H7 (cell line): Measurements from ENCODE around the gene TRIM56. TPM values are rescaled to one million over a fixed set of nuclear protein-coding genes. Genes with fewer than 3 reads are reported as not detected.
"Not testable (repeated sequence)": the region's sequence is repeated elsewhere in the genome, so short reads cannot be mapped to it uniquely, and the experiment has no call there.

ENCODE experiments used
- DNase-seq: peaks from one replicate; pipeline ENCODE4 v3.0.0; 2012
- H3K27me3 ChIP-seq: 2 replicates; pipeline ENCODE4 v1.6.0; 2011; ENCODE audit warnings: mild to moderate bottlenecking, low read length; ENCODE audit not compliant: control insufficient read depth, insufficient read depth
- H3K36me3 ChIP-seq: replicated peaks from 2 replicates; pipeline ENCODE4 v1.5.1; 2011; ENCODE audit warnings: low read length; ENCODE audit not compliant: control insufficient read depth, insufficient read depth
- H3K4me3 ChIP-seq: 2 replicates; pipeline ENCODE4 v1.5.1; 2011; ENCODE audit warnings: low read depth, mild to moderate bottlenecking, control low read depth, low read length, moderate library complexity; ENCODE audit not compliant: insufficient read depth
- total RNA-seq: library from RNA; depleted of rRNA; stranded (reverse); fragments of >200 nt; shearing (Covaris generic); gene quantifications from 2 replicates; pipeline ENCODE4 v1.2.3, GENCODE V29; 2014; rRNA removed

The TRIM56 gene
- total RNA-seq: 6.1 and 8.9 TPM in 2 replicates

GRCh38 chr7:101085162-101085964 lies at the start of gene TRIM56:
TRIM56 (plus strand) TSS chr7:101085481; CDS start chr7:101087313, 1,832 bp downstream.
- DNase-seq: peak; percentile 95
- no peaks in the 10 kb centered on the region for H3K27me3 ChIP-seq

GRCh38 chr7:101035941-101036340 lies 49.3 kb upstream of the TRIM56 start:
- H3K4me3 ChIP-seq: no peak overlapping the region
- DNase-seq: no peak
- H3K27me3 ChIP-seq: no peaks in the 10 kb centered on the region
- H3K36me3 ChIP-seq: no peaks in the 10 kb centered on the region

More at GRCh38 chr7:101085162-101085964, at the start of gene TRIM56:
- H3K4me3 ChIP-seq: peak within 1 kb of the TSS; percentile 70
- H3K36me3 ChIP-seq: peaks cover 3% of the 10 kb centered on the region

- not testable (repeated sequence) for H3K36me3 ChIP-seq, DNase-seq, H3K4me3 ChIP-seq, H3K27me3 ChIP-seq
Measured at GRCh38 chr7:101041283-101041682, 44.0 kb upstream of the TRIM56 start.

- no peak overlapping the region for H3K4me3 ChIP-seq
- H3K27me3 ChIP-seq: peaks cover 4% of the 10 kb centered on the region; the same call in 1 of the 2 replicates
- H3K36me3 ChIP-seq: no peaks in the 10 kb centered on the region
- peak; percentile 74 for DNase-seq
Measured at GRCh38 chr7:101058355-101058754, 26.9 kb upstream of the TRIM56 start.

- H3K36me3 ChIP-seq: no peaks in the 10 kb centered on the region
- H3K4me3 ChIP-seq: no peak overlapping the region
- no peak for DNase-seq
- H3K27me3 ChIP-seq: peaks cover 4% of the 10 kb centered on the region; the same call in 1 of the 2 replicates
Measured at GRCh38 chr7:101059620-101059942, 25.7 kb upstream of the TRIM56 start.

GRCh38 chr7:101060992-101061391 lies 24.3 kb upstream of the TRIM56 start:
- no peak overlapping the region for H3K4me3 ChIP-seq
- H3K27me3 ChIP-seq: peaks cover 2% of the 10 kb centered on the region; the same call in 1 of the 2 replicates
- no peak for DNase-seq
- H3K36me3 ChIP-seq: no peaks in the 10 kb centered on the region

- not testable (repeated sequence) for H3K36me3 ChIP-seq, H3K27me3 ChIP-seq, H3K4me3 ChIP-seq, DNase-seq
Measured at GRCh38 chr7:101064176-101064550, 21.1 kb upstream of the TRIM56 start.

GRCh38 chr7:101065162-101065561 lies 20.1 kb upstream of the TRIM56 start:
- not testable (repeated sequence) for DNase-seq, H3K4me3 ChIP-seq, H3K36me3 ChIP-seq, H3K27me3 ChIP-seq

- no peaks in the 10 kb centered on the region for H3K27me3 ChIP-seq
- no peak overlapping the region for H3K4me3 ChIP-seq
- no peak for DNase-seq
- no peaks in the 10 kb centered on the region for H3K36me3 ChIP-seq
Measured at GRCh38 chr7:101066141-101066832, 19.0 kb upstream of the TRIM56 start.

- Histone ChIP-seq H3K36me3 (no peaks in the 10 kb centered on the region), H3K27me3 (no peaks in the 10 kb centered on the region)
- no peak for DNase-seq
Measured at GRCh38 chr7:101066833-101067177, 18.5 kb upstream of the TRIM56 start.

GRCh38 chr7:101068401-101068800 lies 16.9 kb upstream of the TRIM56 start:
- no peak for DNase-seq
- Histone ChIP-seq H3K27me3 (no peaks in the 10 kb centered on the region), H3K4me3 (no peak overlapping the region), H3K36me3 (no peaks in the 10 kb centered on the region)

More at GRCh38 chr7:101066833-101067177, 18.5 kb upstream of the TRIM56 start:
- H3K4me3 ChIP-seq: no peak overlapping the region

GRCh38 chr7:101071362-101072104 lies 13.7 kb upstream of the TRIM56 start:
- DNase-seq, H3K36me3 ChIP-seq, H3K27me3 ChIP-seq, H3K4me3 ChIP-seq: not testable (repeated sequence)

GRCh38 chr7:101075646-101076045 lies 9.6 kb upstream of the TRIM56 start:
- no peaks in the 10 kb centered on the region for H3K36me3 ChIP-seq

GRCh38 chr7:101076183-101076582 lies 9.1 kb upstream of the TRIM56 start:
- H3K27me3 ChIP-seq, DNase-seq, H3K36me3 ChIP-seq, H3K4me3 ChIP-seq: not testable (repeated sequence)

More at GRCh38 chr7:101075646-101076045, 9.6 kb upstream of the TRIM56 start:
- Histone ChIP-seq H3K27me3 (no peaks in the 10 kb centered on the region), H3K4me3 (no peak overlapping the region)
- DNase-seq: no peak
